PC-3 (cell line): ENCODE measurements around the gene TPM1.

ENCODE experiments used
- CTCF ChIP-seq: fragments of 300-600 bp; sonication (generic); conservative IDR thresholded peaks from 2 replicates; pipeline ENCODE4 v1.5.1; 2017; ENCODE audit warnings: antibody characterized with exemption, low read depth, mild to moderate bottlenecking, low read length
- EZH2 ChIP-seq: fragments of 300-600 bp; sonication (generic); IDR thresholded peaks from one replicate; pipeline ENCODE4 v1.6.1; 2017; ENCODE audit warnings: antibody characterized with exemption, mild to moderate bottlenecking, low read length; ENCODE audit not compliant: unreplicated experiment

- no peak for TF ChIP-seq CTCF
- no peak for TF ChIP-seq EZH2
These were observed 359 bp downstream of the TPM1 start for GRCh38 chr15:63042877-63043334.
